ENCODE measurements around the gene ARHGAP10.
"Not testable (repeated sequence)": the region's sequence is repeated elsewhere in the genome, so short reads cannot be mapped to it uniquely, and the experiment has no call there.

The ARHGAP10 gene

DNA sequence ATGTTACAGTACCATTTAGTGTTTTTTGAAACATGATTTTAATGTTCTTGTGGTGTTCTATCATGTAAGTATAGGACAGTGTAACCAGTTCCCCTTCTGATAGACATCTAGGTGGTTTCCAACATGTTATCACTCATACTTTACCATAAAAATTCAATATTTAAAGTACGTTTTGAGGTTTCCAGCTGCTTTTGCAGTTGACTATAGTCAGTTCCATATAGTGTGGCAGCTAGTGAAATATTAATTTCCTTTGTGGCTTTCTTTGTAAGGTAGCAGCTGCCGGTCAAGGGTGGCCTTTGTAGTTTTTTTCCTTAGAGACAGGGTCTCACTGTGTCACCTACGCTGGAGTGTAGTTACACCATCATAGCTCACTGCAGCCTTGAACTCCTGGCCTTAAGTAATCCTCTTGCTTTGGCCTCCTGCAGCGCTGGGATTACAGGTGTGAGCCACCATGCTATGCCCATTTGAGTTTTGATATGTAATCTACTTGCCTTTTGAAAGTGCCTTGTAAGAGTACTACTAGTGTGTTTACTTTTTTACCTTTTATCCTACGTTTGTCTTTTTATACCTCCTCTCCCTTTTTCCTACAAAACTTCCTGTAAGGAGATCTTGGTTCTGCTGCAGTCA, 63.0 kb downstream of the ARHGAP10 start:
- no peak for DNase-seq

DNA sequence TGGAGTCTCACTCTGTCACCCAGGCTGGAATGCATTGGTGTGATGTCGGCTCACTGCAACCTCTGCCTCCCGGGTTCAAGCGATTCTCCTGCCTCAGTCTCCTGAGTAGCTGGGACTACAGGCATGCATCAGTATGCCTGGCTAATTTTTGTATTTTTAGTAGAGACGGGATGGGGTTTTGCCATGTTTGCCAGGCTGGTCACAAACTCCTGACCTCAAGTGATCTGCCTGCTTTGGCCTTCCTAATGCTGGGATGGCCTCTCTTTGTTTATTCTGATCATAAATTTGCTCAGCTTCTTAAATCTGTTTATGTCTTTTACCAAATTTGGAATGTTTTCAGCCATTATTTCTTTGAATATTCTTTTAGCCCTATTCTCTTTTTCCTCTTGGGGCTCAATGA, 67.2 kb downstream of the ARHGAP10 start:
- DNase-seq, result not testable (repeated sequence)

DNA sequence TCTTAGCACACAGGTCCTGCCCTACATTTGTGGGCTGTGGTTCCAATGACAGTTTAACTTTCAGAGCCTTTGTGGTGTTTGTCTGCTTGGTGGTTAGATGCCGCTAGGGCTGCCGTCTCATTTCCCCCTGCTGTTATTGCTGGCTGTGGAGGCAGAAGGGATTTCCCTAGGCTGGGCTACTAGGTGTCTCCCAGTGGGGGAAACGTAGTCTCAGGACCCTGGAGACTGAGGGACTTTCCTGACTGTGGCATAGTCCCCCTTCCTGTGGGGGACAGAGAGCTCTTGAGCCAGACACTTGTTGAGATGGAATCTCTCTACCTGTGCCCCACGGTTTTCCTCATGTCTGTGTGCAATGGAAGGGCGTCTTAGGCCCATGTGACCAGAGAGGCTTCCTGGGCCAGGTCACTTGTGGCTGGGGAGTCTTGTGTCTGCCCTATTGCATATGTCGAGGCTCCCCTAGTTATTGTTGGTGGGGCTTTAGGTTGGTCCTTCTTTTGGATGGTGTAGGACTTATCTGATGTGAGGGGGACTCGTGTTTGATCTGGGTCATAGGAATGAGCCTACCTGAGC, 68.2 kb downstream of the ARHGAP10 start:
- no peak for DNase-seq

DNA sequence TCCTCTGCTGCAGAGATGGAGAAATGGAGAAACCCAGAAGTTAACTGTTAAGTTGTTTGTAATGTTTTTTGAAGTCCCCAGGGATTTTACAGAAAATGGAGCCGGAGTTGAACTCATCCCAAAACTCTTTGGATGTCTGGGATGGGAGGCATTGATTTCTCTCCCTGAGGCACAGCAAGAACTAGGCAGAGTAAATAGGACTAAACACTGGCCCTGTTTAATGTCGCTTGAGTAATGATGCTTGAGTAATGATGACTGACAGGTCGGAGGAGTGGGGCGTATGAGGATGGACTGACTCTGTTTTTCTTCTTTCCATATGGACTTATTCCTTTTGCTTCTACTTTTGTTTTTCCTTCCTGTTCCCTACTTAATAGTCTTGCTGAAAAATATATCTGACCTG, 69.9 kb downstream of the ARHGAP10 start:
- no peak for DNase-seq

DNA sequence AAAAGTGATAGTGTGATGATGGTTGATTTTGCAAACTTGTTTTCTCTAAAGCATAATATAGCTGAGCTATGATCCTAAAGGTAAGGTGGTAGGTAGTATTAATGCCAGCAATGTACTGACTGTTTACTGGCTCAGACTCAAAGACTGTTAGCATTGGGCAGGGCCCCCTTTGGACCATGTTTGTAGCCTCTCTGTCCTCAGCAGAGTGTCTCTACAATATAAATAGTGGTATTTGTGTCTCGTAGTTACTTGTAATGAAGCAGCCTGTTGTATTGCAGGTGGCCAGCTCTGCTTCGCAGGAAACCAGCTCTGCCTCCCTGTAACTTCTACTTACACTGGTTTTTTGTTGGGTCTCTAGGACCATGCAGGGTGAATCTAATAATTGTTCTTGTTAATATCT, 70.5 kb downstream of the ARHGAP10 start:
- no peak for DNase-seq

DNA sequence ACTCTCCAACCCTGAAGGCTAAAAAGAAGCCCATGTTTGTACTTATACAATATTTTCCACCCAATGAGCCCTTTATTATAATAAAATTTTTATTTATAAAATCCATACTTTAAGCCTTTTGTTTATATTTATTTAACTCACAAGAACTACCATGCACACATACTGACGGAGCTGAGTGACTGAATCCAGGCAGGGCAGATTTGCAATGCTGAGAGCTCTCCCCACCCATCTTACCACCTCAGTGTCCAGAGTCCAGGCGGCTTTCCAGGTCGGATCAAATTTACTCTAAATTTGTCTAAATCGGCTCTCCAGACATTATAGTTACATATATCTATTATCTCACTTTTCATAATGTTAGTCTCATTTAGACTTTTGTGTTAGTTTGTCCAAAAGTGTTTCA, 74.1 kb downstream of the ARHGAP10 start:
- no peak for DNase-seq

DNA sequence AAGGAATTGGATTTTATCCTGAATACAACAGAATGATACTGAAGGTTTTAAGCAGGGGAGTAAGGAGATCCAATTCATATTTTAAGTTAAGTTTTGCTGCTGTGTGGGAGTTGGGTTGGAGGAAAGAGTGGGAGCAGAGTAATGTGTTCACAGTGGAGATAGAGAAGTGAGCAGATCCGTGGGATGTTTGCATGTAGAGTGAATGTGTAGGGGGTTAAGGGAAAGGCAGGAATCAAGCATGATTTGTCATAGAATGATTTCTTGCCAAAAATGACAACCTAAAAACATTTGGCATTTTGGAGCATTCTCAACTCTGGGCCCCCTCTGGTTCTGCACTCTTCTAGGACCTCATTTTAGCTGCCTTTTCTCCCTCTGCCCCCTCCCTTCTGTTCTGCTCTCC, 76.6 kb downstream of the ARHGAP10 start:
- DNase-seq, result no peak

DNA sequence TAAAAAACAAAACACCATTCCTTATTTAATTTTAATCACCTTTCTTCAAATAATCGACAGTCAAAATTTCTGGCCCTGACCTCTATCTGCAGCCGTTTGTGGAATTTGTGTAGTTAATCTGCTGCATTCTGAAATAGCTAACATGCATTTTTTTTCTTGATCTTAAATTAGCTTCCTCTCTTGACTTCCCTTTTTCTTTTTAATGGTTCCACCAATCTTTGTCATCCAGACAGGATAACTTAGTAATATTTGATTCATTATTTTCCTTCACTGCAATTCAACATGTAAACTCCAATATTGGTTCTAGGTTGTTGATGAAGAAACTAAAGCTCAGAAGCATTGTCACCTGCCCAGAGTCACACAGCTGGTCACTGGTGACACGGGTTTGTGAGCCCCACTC, 77.3 kb downstream of the ARHGAP10 start:
- DNase-seq, result no peak

DNA sequence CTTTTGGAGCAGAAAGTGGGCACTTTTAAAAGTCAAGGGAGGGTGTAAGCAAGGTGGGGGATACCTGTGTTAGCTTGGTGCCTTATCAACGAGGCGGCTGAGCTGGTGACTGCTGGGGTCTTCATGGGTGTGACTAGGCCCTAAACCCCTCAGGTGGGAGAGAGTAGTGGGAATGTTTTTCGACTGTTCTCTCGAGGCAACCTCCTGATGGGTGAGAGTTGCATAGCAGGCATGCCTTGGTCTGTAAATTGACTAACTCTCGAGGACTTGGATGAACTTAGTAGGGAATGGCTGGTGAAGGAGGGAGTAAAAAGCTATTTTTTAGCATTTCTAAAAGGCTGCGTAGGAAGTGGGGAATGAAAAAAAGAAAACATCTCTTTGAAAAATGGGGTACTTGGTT, 80.0 kb downstream of the ARHGAP10 start:
- no peak for DNase-seq

DNA sequence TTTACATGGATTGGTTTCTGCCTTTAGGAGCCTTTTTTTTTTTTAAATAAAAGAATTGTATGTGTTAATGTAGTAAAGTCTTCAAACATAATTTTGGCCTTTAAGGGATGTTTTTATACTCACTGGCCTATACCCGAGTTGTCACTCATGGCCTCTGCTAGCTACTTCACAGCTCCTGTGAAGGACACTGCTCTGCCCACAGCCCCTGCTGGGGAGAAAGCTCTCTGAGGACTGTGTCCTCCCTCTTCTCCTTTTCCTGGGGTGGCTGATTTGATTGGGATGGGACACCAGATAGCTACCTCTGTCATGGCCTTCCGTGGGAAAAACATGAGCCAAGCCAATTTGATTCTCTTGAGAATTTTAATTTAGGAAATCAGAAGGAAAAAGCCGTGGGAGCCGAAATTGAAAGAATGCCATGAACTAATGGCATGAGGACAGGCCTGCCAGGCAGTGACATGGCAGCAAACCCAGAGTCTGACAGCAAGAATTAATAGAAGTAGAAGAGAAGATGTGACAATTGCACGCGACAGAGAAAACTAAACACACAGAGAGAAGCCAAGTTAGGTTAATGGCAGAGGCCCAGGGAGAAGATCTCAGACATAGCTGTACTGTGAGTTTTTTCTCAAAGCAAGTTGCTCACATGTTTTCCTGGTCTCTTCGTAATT, 81.4 kb downstream of the ARHGAP10 start:
- no peak for DNase-seq

DNA sequence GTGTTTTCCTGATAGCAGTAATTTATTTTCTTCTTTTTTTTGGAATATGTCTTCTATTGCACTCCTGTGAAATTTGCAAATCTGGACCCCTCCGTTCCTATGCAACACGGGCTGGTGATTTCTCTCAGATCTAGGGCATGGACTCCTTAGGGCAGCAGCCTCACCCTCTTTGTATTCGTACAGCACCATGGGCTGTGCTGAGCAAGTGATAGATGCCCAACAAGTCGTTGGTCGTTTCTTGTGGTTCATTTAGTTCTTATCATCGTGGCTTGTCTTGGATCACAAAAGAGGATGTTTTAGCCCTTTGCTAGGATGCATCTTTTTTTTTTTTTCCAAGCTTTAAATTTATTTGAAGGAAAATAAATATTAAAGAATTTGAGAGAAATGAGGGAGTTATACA, 82.1 kb downstream of the ARHGAP10 start:
- DNase-seq, result no peak

DNA sequence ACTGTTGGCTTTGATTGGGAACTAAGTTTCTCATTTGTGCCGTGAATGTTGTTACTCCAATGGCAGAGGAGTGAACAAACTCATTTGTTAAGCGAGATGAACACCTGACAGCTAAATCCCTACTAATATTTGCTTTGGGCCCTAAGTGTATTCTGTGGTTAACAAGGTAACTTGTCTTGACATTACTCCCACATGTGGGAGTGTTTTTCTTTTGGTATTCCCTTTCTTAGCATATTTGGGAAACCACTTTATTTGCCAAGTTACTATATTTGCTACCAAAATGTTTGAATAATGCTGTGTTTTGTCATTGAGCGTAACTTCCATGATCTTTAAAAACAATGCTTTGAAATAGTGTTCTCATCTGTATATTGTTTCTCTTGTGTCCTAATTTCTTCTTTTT, 82.5 kb downstream of the ARHGAP10 start:
- no peak for DNase-seq

DNA sequence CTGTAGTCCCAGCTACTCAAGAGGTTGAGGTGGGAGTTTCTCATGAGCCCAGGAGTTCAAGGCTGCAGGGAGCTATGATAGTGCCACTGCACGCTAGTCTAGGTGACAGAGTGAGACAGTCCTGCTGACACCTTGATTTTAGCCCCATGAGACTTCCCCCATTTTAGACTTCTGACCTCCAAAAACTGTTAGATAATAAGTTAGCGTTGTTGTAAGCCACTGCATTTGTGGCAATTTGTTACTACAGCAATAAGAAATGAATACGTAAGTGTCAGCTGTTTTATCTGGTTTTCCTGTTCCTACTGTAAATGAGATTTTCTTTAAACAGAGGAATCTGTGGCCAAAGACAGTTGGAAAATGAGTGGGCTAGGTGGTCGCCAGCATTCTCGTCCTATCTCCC, 83.9 kb downstream of the ARHGAP10 start:
- no peak for DNase-seq

DNA sequence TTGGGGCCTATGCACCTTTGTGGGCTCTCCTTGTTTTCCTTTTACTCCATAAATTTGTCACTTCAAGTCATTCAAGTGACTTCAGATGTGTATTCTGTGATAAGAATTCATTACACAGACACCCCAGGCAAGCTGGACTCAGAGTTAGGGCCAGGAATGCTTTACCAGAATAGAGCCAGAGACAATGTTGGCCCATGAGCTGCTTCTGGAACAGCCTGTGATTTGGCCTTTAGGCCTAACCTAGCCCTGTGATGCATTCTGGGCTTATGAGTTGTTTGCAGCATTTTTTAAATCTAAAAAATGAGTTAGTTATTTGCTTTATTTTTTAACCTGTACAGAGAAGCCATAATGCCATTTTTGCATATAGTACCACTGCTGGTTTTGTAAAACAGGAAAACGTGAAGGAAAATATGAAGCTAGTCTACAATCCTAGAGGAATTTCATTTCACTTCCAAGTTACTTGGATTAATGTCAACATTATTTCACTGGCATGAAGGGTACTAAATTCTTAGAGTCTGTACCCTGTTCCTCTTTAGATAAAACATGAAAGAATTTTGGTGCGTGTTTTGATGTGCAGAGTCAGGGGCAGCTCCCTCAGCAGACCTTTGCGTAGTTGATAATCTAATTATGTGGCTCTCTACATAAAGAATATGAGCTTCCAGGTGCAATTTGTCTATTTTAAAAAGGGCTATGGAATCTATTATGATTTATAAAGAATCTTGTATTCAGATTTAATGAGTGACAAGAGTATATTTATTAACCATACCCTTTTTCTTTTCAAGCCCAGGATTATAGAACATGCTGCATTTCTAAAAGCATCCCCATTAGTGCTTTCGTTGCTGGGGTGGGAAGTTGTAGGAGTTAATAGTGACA, 84.7 kb downstream of the ARHGAP10 start:
- no peak for DNase-seq

DNA sequence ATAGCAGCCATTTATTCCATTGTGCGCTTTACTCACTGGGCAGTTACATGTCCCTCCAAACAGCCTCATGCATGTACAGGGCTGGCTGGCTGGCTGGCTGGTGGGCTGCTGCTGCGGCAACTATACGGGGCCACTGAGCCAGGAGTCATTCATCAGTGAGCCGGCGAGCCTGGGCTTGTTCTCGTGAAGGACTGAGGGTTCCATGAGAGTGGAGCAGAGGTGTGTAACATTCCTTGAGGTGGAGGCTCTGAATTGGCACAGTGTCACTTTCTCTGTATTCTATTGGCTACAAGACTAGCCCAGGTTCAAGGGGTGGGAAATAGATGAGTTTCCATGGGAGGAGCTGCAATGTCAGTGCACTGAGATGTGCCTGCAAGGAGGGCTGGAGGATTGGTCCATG, 89.1 kb downstream of the ARHGAP10 start:
- DNase-seq, result no peak

DNA sequence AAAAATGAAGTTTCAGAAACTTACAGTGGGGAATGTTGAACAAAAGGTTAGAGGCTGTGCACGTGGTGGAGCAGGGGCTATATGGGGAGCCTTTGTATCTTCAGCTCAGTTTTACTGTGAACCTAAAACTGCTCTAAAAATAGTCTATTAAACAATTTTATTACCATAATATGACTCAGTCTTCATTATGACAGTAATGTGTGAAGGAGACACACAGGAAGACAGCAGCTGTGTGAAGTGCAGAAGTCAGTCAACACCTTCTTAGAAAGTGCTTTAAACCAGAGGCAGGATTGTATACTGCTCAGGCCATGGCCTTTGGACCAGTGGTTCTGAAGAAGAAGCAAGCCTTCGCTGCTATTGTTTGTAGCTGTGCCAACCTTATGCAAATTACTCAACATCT, 89.7 kb downstream of the ARHGAP10 start:
- DNase-seq, result no peak

DNA sequence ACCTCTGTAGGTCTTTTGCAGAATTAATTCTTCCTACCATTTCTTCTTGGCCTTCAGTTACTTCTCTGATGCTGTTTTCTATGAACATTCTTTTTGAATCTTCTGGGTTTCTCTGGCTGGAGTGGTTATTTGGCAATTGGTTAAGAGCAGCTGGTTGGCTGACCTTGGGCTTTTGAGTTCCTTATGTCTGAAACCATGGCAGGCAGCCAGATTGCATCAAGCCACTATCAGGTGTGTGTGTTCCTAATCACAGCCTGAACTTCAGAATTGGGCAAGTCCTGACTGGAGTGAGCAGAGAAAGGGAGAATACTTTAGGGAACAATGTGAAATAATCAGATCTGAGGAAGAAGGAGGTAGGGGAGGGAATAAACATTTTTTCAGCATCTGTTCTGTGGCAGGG, 90.2 kb downstream of the ARHGAP10 start:
- no peak for DNase-seq

DNA sequence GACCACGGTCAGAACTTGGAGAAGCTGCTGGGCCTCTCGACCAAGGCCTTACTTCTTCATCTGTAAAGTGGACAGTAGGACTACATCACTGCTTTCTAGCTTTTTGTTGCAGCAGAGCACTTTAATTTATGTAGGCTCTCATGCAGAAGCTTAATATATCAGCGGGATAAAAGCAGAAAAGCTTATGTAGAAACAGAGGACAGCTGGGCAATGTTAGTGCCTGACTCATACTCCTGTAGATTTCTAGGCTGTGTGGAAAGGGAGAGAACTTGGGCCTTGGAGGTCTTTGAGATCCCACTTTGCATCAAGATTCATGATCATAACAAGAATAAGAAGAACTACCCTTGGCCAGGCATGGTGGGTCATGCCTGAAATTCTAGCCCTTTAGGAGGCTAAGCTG, 91.2 kb downstream of the ARHGAP10 start:
- DNase-seq, result no peak

DNA sequence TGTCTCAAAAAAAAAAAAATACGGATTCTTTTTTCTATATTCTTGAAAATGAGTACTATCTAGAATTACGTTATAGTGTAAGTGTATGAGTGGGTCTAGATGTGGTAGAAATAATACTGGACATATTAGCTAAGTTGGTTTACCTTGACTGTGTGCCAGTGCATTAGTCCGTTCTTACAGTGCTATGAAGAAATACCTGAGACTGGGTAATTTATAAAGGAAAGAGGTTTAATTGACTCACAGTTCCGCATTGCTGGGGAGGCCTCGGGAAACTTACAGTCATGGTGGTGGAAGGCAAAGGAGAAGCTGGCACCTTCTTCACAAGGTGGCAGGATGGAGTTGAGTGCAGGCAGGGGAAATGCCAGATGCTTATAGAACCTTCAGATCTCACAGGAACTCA, 92.4 kb downstream of the ARHGAP10 start:
- no peak for DNase-seq

DNA sequence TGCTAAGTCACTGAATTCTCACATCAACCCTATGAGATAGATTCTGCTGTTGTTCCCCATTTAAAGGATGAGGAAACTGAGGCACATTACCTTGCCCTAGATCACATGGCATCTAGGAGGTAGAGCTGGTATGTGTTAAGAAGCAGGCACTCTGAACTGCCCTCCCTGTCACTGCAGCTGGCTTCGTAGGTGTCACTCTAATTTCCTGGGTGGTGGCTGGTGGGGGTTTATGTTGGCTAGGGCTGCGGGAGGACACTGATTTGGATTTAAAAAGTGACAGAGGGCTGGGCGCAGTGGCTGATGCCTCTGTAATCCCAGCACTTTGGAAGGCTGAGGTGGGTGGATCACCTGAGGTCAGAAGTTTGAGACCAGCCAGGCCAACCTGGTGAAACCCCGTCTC, 93.0 kb downstream of the ARHGAP10 start:
- DNase-seq, result no peak

DNA sequence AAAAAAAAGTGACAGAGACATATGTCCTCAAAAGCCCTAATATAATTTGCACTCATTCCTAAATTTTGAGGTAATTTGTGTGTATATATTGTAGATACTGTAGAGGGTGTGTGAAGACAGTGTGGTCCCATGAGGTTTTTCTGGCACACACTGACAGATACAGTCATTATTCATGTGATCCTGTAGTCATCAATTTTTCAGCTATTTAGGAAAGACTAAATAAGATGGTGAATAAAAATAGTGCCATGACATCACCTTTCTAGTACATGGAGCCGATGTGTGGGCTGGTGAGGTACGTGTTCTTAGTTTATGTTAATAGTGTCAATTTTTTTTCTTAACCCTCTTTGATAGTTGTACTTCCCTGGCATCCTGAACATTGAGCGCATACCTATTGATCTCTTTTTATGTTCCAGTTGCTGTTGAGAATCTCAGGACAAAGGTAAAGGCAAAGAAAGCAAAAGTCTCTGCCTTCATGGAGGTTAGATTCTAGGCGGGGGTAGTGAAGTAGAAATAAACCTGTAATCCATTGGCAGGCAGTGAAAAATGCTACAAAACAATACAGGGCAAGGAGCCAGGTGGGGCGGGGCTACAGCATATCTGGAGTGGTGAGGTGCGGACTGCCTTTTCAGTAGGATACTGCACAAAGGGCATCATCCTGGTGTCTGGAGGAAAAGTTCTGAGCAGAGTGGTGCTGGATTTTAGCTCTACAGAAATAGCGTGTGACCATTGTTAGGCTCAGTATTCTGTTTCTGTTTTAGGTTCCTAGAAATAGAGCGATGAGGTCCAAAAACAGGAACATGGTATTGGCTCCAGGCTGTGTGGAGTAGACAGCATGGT, 93.8 kb downstream of the ARHGAP10 start:
- DNase-seq, result no peak

DNA sequence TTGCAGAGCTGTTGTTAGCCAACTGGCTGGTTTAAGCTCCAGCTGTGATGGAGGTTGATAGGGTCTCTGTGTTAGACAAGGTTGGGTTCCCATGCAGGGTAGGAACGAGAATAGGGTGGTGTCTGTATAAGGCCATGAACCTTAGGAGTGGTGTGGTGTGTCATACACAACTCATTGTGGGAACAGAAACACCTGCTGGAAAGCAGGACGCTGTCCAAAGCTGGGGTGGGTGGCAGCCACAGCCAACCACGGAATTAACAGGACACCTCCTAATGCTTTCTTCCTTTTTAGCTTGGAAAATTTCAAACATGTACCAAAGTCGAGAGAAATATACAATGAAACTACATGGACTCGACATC, 94.4 kb downstream of the ARHGAP10 start:
- DNase-seq, result no peak

DNA sequence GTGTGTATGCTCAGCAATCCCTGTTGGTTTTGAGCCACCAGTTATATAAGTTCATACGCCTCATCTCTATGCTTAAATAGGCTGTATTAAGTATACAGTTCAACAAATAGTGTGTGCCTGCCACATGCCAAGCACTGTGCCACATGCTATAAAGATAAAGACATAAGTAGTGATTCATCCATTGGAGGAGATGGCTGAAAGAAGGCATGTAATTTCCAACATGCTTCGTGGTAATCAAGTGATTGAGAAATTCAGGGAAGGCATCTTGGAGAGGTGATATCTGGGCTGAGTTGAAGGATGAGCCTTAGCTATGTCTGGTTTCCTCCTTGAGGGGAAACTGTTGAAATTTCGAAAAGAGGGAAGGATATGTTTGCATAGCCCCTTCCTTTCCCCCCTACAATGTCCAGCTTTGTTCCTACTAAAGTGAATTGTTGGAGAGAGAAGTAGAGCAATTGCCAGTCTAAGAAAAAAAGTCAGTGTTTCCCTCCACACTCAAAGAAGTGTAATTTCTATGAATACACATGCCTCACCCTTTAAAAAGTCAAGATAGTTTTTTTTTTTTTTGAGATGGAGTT, 96.5 kb downstream of the ARHGAP10 start:
- no peak for DNase-seq

All from NCI-H510A (cell line).